ENCODE data around the gene SMIM34.
"Not testable (repeated sequence)": the region's sequence is repeated elsewhere in the genome, so short reads cannot be mapped to it uniquely, and the experiment has no call there.

DNA sequence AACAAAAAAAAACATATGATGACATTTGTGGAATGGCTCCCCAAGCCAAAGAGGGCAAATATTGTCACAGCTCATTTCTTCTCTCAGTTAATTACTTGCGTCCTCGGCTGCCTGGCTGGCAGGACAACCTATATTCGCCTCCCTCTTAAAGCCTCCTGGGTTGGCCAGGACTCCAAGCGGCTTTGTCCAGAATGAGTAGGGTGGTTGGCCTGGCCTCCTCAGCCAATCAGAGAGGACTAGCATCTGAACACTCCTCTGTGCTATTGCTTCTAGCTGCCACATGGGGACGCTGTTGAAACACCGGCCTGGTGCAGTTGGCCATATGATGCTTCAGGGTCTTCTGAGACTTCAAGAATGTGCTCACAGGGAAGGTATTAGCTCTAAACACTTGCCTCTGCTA is 4.7 kb upstream of the SMIM34 start:
- TF ChIP-seq POLR2AphosphoS5, POLR2A (IDR thresholded peaks at IDR 0.05): not testable (repeated sequence)
- TF ChIP-seq, protein P1, sequence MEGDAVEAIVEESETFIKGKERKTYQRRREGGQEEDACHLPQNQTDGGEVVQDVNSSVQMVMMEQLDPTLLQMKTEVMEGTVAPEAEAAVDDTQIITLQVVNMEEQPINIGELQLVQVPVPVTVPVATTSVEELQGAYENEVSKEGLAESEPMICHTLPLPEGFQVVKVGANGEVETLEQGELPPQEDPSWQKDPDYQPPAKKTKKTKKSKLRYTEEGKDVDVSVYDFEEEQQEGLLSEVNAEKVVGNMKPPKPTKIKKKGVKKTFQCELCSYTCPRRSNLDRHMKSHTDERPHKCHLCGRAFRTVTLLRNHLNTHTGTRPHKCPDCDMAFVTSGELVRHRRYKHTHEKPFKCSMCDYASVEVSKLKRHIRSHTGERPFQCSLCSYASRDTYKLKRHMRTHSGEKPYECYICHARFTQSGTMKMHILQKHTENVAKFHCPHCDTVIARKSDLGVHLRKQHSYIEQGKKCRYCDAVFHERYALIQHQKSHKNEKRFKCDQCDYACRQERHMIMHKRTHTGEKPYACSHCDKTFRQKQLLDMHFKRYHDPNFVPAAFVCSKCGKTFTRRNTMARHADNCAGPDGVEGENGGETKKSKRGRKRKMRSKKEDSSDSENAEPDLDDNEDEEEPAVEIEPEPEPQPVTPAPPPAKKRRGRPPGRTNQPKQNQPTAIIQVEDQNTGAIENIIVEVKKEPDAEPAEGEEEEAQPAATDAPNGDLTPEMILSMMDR (IDR thresholded peaks at IDR 0.05), result not testable (repeated sequence)
